ENCODE measurements around the gene PAQR8. TPM values are rescaled to one million over a fixed set of nuclear protein-coding genes. Genes with fewer than 3 reads are reported as not detected.
"Not testable (repeated sequence)": the region's sequence is repeated elsewhere in the genome, so short reads cannot be mapped to it uniquely, and the experiment has no call there.

Gene PAQR8
- polyA plus RNA-seq, 1 experiment: 2.3 TPM

- no peak for DNase-seq (ENCODE audit: low read depth)
Observed at GRCh38 chr6:52376763-52377162, 14.8 kb downstream of the PAQR8 start.

GRCh38 chr6:52377538-52378221 is 15.7 kb downstream of the PAQR8 start:
- no peaks in the 10 kb centered on the region for H3K36me3 ChIP-seq (ENCODE audit: control insufficient read depth, insufficient read depth, low read length)
- POLR2A ChIA-PET: no interaction called here
- DNase-seq (ENCODE audit: low read depth): no peak
- no peak overlapping the region for H3K4me3 ChIP-seq (ENCODE audit: low read depth, low read length)
- no peak for TF ChIP-seq CTCF (IDR thresholded peaks at IDR 0.05; ENCODE audit: insufficient read depth, low read depth, low read length)
- CTCF ChIA-PET: no interaction called here
- no peaks in the 10 kb centered on the region for H3K27me3 ChIP-seq (ENCODE audit: control insufficient read depth, insufficient read depth, low read length)

More at GRCh38 chr6:52376763-52377162, 14.8 kb downstream of the PAQR8 start:
- Histone ChIP-seq H3K36me3 (ENCODE audit: control insufficient read depth, insufficient read depth, low read length) (no peaks in the 10 kb centered on the region), H3K27me3 (ENCODE audit: control insufficient read depth, insufficient read depth, low read length) (no peaks in the 10 kb centered on the region), H3K4me3 (ENCODE audit: low read depth, low read length) (no peak overlapping the region)
- ChIA-PET CTCF (interaction anchor here (0.7 kb wide), 1 partner anchor 113 kb away, joined by 4 read pairs; no protein-coding TSS in a partner anchor), POLR2A (no interaction called here)
- TF ChIP-seq CTCF (IDR thresholded peaks at IDR 0.05; ENCODE audit: insufficient read depth, low read depth, low read length): no peak

GRCh38 chr6:52381249-52381648 is 19.3 kb downstream of the PAQR8 start:
- ChIA-PET CTCF (no interaction called here), POLR2A (no interaction called here)
- H3K27me3 ChIP-seq (ENCODE audit: control insufficient read depth, insufficient read depth, low read length): no peaks in the 10 kb centered on the region
- H3K36me3 ChIP-seq (ENCODE audit: control insufficient read depth, insufficient read depth, low read length): no peaks in the 10 kb centered on the region
- no peak overlapping the region for H3K4me3 ChIP-seq (ENCODE audit: low read depth, low read length)
- no peak for TF ChIP-seq CTCF (IDR thresholded peaks at IDR 0.05; ENCODE audit: insufficient read depth, low read depth, low read length)
- DNase-seq (ENCODE audit: low read depth): no peak

GRCh38 chr6:52384145-52384766 is 22.3 kb downstream of the PAQR8 start:
- no peak for DNase-seq (ENCODE audit: low read depth)
- H3K36me3 ChIP-seq (ENCODE audit: control insufficient read depth, insufficient read depth, low read length): no peaks in the 10 kb centered on the region
- ChIA-PET CTCF (interaction anchor here (0.9 kb wide), 1 partner anchor 70 kb away, joined by 3 read pairs; no protein-coding TSS in a partner anchor), POLR2A (no interaction called here)
- no peak overlapping the region for H3K4me3 ChIP-seq (ENCODE audit: low read depth, low read length)
- H3K27me3 ChIP-seq (ENCODE audit: control insufficient read depth, insufficient read depth, low read length): no peaks in the 10 kb centered on the region
- TF ChIP-seq CTCF (IDR thresholded peaks at IDR 0.05; ENCODE audit: insufficient read depth, low read depth, low read length): no peak

- ChIA-PET POLR2A (no interaction called here), CTCF (no interaction called here)
- TF ChIP-seq CTCF (IDR thresholded peaks at IDR 0.05; ENCODE audit: insufficient read depth, low read depth, low read length): no peak
- Histone ChIP-seq H3K27me3 (ENCODE audit: control insufficient read depth, insufficient read depth, low read length) (no peaks in the 10 kb centered on the region), H3K4me3 (ENCODE audit: low read depth, low read length) (no peak overlapping the region), H3K36me3 (ENCODE audit: control insufficient read depth, insufficient read depth, low read length) (no peaks in the 10 kb centered on the region)
- DNase-seq (ENCODE audit: low read depth): no peak
Observed at GRCh38 chr6:52385074-52385473, 23.1 kb downstream of the PAQR8 start.

GRCh38 chr6:52388119-52388518 is 26.2 kb downstream of the PAQR8 start:
- DNase-seq (ENCODE audit: low read depth); H3K4me3 ChIP-seq (ENCODE audit: low read depth, low read length); H3K27me3 ChIP-seq (ENCODE audit: control insufficient read depth, insufficient read depth, low read length); H3K36me3 ChIP-seq (ENCODE audit: control insufficient read depth, insufficient read depth, low read length); POLR2A ChIA-PET: not testable (repeated sequence)
- CTCF ChIA-PET: interaction anchor here (1.4 to 4.7 kb wide), 4 partner anchors 12 to 102 kb away, joined by 3 to 31 read pairs (median 8); partner anchors contain the start of gene PAQR8
